Stimulated activated CD4-positive, alpha-beta T cell treated with anti-CD3 and anti-CD28 coated beads, Interleukin-4, amount 100 ng/mL, for 24 hours (primary cell): ENCODE results near the gene DCUN1D3.

ENCODE experiments used
- DNase-seq: peaks from one replicate; pipeline ENCODE4 v3.0.0-alpha.2; 2020

DCUN1D3 gene

DNA sequence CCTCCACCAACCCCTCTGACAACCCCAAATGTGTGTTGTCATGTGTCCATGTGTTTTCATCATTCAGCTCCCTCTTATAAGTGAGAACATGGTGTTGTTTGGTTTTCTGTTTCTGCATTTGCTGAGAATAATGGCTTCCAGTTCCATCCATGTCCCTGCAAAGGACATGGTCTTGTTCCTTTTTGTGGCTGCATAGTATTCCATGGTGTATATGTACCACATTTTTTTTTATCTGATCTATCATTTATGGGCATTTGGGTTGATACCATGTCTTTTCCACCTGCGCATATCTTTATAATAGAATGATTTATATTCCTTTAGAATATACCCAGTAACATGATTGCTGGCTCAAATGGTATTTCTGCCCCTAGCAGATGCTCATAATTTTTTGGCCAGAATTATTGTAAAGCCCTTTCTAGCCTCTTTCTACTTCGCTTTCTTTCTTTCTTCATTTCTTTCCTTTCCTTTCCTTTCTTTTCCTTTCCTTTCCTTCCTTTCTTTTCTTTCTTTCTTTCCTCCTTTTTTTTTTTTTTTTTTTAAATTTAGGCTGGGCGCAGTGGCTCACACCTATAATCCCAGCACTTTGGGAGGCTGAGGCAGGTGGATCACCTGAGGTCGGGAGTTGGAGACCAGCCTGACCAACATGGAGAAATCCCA is 81.1 kb downstream of the DCUN1D3 start:
- no peak for DNase-seq

DNA sequence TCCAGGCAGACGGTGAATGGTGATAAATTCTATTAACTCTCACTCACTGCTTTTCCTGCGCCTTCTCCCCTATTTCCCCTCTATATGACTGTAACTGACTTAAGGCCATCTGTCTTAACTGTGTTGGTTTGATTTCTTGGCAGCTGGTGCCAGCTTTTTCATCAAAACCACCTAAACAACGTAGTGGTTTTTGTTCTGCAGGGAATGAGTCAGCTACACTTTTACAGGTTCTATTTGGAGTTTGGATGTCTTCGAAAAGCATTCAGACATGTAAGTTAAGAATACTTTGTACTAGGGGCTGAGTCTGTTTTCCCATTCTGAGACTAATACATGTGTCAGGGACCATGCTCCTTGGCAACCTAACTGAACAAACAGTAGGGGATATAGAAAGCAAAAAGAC is 85.4 kb downstream of the DCUN1D3 start:
- no peak for DNase-seq

DNA sequence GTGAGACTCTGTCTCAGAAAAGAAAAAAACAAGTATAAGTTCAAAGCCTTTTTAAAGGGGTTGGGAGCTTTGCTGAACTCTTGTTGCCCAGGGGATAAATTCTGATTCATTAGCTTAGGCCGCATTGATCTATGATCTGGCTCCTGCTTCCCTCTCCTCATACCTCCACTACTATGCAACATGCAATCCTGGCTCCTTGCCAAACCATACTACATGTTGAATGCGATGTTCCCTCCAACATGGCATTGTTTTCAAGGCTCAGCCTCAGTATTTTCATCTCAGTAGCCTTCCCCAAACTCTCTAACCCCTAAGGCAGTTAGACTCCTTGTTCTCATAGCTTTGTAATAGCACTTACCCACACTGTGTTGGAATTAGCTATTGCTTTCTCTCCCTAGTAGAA is 87.6 kb downstream of the DCUN1D3 start:
- DNase-seq: no peak

DNA sequence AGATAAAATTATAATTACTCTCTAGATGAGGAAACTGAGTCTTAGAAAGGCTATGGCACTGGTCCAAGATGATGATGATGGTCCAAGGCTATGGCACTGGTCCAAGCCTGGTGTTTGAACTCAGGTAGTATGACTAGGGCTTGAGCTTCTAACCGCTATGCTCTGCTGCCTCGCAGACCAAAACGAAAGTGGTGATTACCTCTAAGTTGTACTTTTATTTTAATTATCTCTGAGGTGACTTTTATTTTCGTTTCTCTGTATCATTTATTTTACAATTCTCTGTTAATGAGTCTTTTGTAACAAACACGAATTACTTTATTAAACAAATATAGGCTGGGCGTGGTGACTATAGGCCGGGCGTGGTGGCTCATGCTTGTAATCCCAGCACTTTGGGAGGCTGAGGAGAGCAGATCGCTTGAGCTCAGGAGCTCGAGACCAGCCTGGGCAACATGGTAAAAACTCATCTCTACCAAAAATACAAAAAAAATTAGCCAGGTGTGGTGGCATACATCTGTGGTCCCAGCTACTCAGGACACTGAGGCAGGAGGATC is 88.2 kb downstream of the DCUN1D3 start:
- DNase-seq: no peak

DNA sequence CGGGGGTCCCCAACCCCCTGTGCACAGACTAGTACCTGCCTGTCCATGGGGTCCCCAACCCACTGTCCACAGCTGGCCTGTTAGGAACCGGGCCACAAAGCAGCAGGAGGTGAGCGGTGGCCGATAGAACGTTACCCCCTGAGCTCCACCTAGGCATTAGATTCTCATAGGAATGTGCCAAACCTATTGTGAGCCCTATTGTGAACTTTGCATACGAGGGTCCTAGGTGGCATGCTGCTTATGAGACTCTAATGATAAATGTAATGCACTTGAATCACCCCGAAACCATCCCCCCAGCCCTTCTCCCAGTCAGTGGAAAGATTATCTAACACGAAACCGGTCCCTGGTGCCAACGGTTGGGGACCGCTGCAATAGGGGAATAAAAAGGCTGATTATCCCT is 92.3 kb downstream of the DCUN1D3 start:
- DNase-seq: no peak

DNA sequence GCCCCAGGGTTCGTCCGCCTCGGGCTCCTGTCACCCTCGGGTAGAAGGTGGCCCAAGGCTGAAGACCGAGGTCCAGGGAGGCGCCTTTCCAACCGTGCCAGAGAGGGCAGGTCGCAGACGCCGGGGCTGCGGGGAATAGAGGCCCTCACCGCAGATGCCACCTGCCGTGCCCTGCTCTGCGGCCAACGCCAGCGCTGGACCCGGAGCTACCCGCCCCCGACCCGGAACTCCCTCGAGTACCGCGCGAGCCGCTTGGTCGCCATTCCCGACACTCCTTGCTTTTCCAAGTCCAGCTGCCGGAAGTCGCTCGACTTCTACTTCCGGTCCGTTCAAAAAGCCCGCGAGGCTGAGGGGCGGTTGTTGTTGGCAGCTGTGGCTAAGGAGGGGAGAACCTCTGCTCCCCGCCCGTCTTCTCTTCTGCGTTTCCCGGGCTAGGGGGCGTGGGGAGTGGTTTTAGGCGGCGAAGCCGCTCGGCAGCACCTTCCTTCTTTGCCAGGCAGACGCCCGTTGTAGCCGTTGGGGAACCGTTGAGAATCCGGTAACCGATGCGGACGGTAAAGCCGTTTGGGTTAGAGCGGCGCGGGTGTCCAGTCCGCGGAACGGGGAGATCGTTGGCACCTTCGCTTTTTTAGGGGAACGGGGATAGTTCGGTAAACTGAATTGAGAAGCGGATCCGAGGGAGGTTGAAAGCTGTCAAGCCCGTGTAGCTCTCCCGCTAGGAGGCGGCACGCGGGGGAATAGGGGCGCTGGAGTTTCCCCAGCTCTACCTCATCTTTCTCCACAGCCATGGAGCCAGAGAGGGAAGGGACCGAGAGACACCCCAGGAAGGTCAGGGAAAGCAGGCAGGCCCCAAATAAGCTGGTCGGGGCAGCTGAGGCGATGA is 93.7 kb downstream of the DCUN1D3 start, which contains the start of the genes ERI2 and REXO5:
ERI2 (minus strand) TSS at position 305 of the 883 bp plus-strand sequence; CDS start at position 263, 42 bp downstream.
REXO5 (plus strand) TSS at position 360 of the 883 bp plus-strand sequence; CDS start at position 787, 427 bp downstream.
- DNase-seq: peak; percentile 79

DNA sequence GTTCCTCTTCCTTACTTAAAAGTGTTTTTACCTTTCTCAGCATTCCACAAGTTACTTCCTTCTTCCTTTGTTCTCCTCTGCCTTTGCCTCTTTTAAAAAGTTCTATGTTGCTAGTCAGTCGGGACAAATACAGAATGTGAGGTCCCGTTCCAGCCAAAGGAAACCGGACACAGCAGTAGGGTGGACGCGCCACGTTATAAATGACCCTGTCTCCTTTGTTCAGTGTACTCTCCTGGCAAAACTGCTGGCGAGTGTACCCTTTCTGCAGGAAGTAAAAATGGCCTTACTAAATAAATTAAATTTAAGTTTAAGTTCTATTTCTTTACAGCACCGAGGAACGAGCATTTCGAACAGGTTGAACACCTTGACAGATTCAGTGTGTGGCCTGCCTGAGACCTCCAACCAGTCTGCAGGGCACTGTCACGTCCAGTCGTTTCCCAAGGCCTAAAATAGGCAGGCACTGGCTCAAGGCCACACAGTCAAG is 94.4 kb downstream of the DCUN1D3 start:
- peak; percentile 4 for DNase-seq
